Mononuclear cell (primary cell): ENCODE results near the gene SBF2. TPM values are rescaled to one million over a fixed set of nuclear protein-coding genes. Genes with fewer than 3 reads are reported as not detected.
"Not testable (repeated sequence)": the region's sequence is repeated elsewhere in the genome, so short reads cannot be mapped to it uniquely, and the experiment has no call there.

Source experiments
- H3K27me3 ChIP-seq: 2 replicates; pipeline ENCODE4 v1.6.0; 2011; ENCODE audit warnings: low read length, control low read depth; ENCODE audit not compliant: insufficient read depth
- H3K4me1 ChIP-seq: 2 replicates; pipeline ENCODE4 v1.5.1; 2011; ENCODE audit warnings: mild to moderate bottlenecking, low read length, control low read depth; ENCODE audit not compliant: insufficient read depth
- H3K4me3 ChIP-seq: 2 replicates; pipeline ENCODE4 v1.5.1; 2011; ENCODE audit warnings: mild to moderate bottlenecking, low read length, moderate library complexity
- H3K9me3 ChIP-seq: 2 replicates; pipeline ENCODE4 v1.5.1; 2011; ENCODE audit warnings: low read depth, mild to moderate bottlenecking, control low read depth, low read length
- total RNA-seq: library from RNA; depleted of rRNA; stranded (reverse); fragments of >200 nt; gene quantifications from one replicate; pipeline ENCODE4 v1.2.3, GENCODE V29; 2012

SBF2 gene
- total RNA-seq, 1 donor: 35.1 TPM

DNA sequence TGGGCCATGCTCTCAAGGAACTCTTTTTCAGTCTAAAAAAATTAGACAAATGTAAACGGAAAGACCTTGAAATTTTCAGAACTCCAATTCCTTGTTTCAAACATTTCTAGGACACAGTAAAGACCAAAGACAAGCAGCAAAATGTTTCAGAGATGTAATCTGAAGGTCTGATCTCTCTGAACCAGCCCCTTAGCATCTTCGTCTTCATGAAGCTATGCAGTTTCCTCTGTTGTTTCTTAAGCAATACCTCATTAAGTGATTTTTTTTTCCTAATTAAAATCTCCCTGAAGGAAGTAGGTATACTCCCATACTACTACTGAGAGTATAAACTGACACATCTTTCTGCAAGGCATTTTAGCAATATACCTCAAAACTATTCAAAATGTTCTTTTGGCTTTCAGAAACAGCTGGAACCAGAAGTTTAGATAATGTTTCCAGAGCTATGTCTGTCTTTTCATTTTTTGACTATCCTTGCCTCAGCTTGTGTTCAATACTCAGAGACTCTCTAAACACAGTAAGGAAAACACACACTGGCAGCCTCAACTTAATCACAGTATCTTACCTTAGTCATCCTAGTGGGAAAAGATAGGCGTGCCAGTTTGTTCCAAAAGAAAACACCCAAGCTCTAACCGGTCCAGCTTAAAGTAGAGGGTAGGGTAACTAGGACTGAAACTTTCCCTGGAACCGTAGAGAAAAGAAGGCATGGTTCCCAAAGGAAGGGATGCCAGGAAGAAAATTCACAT lies 25.1 kb downstream of the SBF2 start:
- no peaks in the 10 kb centered on the region for H3K9me3 ChIP-seq
- H3K4me1 ChIP-seq: no peaks in the 10 kb centered on the region
- no peaks in the 10 kb centered on the region for H3K27me3 ChIP-seq
- H3K4me3 ChIP-seq: no peak overlapping the region

DNA sequence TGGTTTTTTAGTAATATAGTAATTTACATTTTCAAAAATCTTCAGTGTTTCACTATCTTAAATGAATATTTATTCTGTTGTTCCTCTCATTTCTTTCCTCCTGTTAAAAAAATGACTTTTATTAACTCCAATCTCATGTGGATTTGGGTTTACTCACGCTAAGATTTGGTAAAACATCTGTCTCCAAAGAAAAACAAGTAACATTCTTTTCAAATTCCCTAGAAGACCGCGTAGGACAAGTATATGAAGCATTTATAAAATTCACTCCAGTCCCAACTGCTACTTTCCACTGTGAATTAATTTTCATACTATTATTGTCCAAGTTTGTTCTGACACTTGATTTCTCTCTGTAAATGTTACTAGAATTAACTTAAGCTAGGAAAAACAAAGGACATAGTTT lies 26.2 kb downstream of the SBF2 start:
- H3K4me1 ChIP-seq: no peaks in the 10 kb centered on the region
- H3K27me3 ChIP-seq: no peaks in the 10 kb centered on the region
- H3K4me3 ChIP-seq: no peak overlapping the region
- no peaks in the 10 kb centered on the region for H3K9me3 ChIP-seq

DNA sequence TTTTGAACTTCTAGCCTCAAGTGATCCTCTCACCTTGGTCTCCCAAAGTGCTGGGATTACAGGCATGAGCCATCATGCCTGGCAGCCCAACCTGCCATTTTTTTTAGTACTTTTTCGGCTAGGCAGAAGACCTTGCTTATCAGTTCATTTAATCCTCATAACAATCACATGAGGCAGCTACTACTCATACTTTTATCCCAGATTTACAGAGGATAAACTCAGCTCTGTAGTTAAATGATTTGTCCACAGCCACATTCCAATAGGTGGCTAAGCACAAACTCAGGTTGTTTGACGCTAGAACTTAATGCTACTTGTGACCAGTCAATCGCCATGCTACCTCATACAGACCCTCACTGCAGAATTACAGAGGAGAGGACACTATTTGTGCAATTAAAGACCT lies 28.1 kb downstream of the SBF2 start:
- H3K27me3 ChIP-seq: no peaks in the 10 kb centered on the region

DNA sequence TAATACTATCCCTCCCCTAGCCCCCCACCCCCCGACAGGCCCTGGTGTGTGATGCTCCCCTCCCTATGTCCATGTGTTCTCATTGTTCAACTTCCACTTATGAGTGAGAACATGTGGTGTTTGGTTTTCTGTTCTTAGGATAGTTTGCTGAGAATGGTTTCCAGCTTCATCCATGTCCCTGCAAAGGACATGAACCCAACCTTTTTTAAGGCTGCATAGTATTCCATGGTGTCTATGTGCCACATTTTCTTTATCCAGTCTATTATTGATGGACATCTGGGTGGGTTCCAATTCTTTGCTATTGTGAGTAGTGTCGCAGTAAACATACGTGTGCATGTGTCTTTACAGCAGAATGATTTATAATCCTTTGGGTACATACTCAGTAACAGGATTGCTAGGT lies 29.3 kb downstream of the SBF2 start:
- not testable (repeated sequence) for H3K4me3 ChIP-seq, H3K27me3 ChIP-seq, H3K4me1 ChIP-seq

More for the DNA sequence above, 28.1 kb downstream of the SBF2 start:
- H3K9me3 ChIP-seq: no peaks in the 10 kb centered on the region
- H3K4me1 ChIP-seq: no peaks in the 10 kb centered on the region
- H3K4me3 ChIP-seq: no peak overlapping the region

DNA sequence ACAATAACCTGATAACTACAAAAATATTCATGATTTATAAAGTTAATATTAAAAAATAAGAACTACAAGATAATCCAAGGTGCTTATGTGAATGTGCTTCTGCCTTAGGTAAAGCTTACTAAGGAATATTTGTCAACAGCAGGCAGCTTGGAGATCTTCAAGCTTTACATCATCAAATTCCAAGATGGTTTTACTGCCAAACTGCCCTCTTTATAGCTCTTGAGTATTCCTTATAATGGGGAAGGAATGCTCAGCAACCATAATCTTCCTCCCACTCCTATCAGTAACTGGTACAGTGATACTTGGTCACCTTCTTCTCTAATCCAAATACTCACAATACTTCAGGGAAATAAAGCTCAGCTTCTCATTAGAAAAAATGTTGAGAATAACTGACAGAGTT lies 30.1 kb downstream of the SBF2 start:
- H3K27me3 ChIP-seq: no peaks in the 10 kb centered on the region
- no peaks in the 10 kb centered on the region for H3K9me3 ChIP-seq
- no peaks in the 10 kb centered on the region for H3K4me1 ChIP-seq
- no peak overlapping the region for H3K4me3 ChIP-seq

More for the DNA sequence above, 29.3 kb downstream of the SBF2 start:
- not testable (repeated sequence) for H3K9me3 ChIP-seq

- no peaks in the 10 kb centered on the region for H3K4me1 ChIP-seq
- H3K27me3 ChIP-seq: no peaks in the 10 kb centered on the region
- no peaks in the 10 kb centered on the region for H3K9me3 ChIP-seq
- H3K4me3 ChIP-seq: no peak overlapping the region
Measured at GRCh38 chr11:10261821-10262220, 32.2 kb downstream of the SBF2 start.

DNA sequence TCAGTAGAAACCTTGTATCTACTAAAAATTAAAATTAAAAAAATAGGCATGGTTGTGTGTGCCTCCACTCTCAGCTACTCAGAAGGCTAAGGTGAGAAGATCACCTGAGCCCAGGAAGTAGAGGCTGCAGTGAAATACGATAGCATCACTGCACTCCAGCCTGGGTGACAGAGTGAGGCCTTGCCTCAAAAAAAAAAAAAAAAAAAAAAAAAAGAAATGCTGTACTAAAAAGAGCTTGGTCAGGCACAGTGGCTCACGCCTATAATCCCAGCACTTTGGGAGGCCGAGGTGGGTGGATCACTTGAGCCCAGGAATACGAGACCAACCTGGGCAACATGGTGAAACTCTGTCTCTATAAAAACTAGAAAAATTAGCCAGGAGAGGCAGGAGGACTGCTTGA lies 36.5 kb downstream of the SBF2 start:
- Histone ChIP-seq H3K9me3 (no peaks in the 10 kb centered on the region), H3K27me3 (no peaks in the 10 kb centered on the region), H3K4me1 (no peaks in the 10 kb centered on the region), H3K4me3 (no peak overlapping the region)

GRCh38 chr11:10255388-10256125 lies 38.5 kb downstream of the SBF2 start:
- H3K4me3 ChIP-seq: no peak overlapping the region
- no peaks in the 10 kb centered on the region for H3K4me1 ChIP-seq
- H3K27me3 ChIP-seq: no peaks in the 10 kb centered on the region
- H3K9me3 ChIP-seq: no peaks in the 10 kb centered on the region

- not testable (repeated sequence) for H3K4me1 ChIP-seq, H3K27me3 ChIP-seq, H3K9me3 ChIP-seq, H3K4me3 ChIP-seq
Measured at GRCh38 chr11:10249448-10250131, 44.4 kb downstream of the SBF2 start.

GRCh38 chr11:10247011-10247410 lies 47.0 kb downstream of the SBF2 start:
- H3K27me3 ChIP-seq: no peaks in the 10 kb centered on the region
- H3K4me1 ChIP-seq: no peaks in the 10 kb centered on the region
- no peak overlapping the region for H3K4me3 ChIP-seq
- no peaks in the 10 kb centered on the region for H3K9me3 ChIP-seq

GRCh38 chr11:10243896-10244575 lies 50.0 kb downstream of the SBF2 start:
- no peaks in the 10 kb centered on the region for H3K9me3 ChIP-seq
- no peaks in the 10 kb centered on the region for H3K4me1 ChIP-seq
- H3K27me3 ChIP-seq: no peaks in the 10 kb centered on the region
- no peak overlapping the region for H3K4me3 ChIP-seq

DNA sequence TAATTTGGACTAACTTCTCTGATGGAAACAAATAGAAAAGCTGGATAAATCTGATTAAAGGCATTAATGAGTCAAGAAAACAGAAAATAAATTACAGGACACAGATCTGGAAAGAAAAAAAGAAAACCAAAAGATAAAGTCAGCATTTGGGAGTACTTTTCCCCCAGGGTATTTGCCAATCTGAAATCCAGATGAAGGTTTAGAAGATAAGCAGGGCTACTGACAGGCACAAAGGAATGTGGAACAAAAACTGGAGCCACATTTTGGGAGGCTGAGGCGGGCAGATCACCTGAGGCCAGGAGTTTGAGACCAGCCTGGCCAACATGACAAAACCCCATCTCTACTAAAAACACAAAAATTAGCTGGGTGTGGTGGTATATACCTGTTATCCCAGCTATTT lies 57.2 kb downstream of the SBF2 start:
- Histone ChIP-seq H3K4me3 (no peak overlapping the region), H3K9me3 (no peaks in the 10 kb centered on the region), H3K4me1 (no peaks in the 10 kb centered on the region), H3K27me3 (no peaks in the 10 kb centered on the region)

GRCh38 chr11:10233581-10233980 lies 60.4 kb downstream of the SBF2 start:
- H3K9me3 ChIP-seq: no peaks in the 10 kb centered on the region
- H3K4me3 ChIP-seq: no peak overlapping the region
- H3K27me3 ChIP-seq: no peaks in the 10 kb centered on the region
- H3K4me1 ChIP-seq: no peaks in the 10 kb centered on the region

GRCh38 chr11:10232756-10233155 lies 61.3 kb downstream of the SBF2 start:
- H3K4me1 ChIP-seq: no peaks in the 10 kb centered on the region

GRCh38 chr11:10231803-10232202 lies 62.2 kb downstream of the SBF2 start:
- H3K27me3 ChIP-seq: not testable (repeated sequence)

More at GRCh38 chr11:10232756-10233155, 61.3 kb downstream of the SBF2 start:
- Histone ChIP-seq H3K4me3 (no peak overlapping the region), H3K9me3 (no peaks in the 10 kb centered on the region), H3K27me3 (no peaks in the 10 kb centered on the region)

More at GRCh38 chr11:10231803-10232202, 62.2 kb downstream of the SBF2 start:
- not testable (repeated sequence) for H3K9me3 ChIP-seq, H3K4me3 ChIP-seq, H3K4me1 ChIP-seq
